Measurements from ENCODE around the gene ZNF839.

- TF ChIP-seq CTCF (IDR thresholded peaks at IDR 0.05; ENCODE audit: borderline replicate concordance, extremely low read depth, low read length, poor library complexity, severe bottlenecking), result no peak
- TF ChIP-seq EZH2 (IDR thresholded peaks at IDR 0.05; ENCODE audit: borderline replicate concordance, low read depth, low read length, severe bottlenecking), result no peak
These were observed 31.5 kb downstream of the ZNF839 start for GRCh38 chr14:102351023-102351422.
